Effector memory CD4-positive, alpha-beta T cell (primary cell): ENCODE results near the gene KRTAP10-2.

Source experiments
- DNase-seq, 3 donors: peaks; one replicate each; pipeline ENCODE4 v3.0.0-alpha.2; 2020
- H3K27ac ChIP-seq: 2 replicates; pipeline ENCODE4 v1.7.0; 2013; ENCODE audit warnings: mild to moderate bottlenecking, low read length, moderate library complexity; ENCODE audit not compliant: insufficient read depth, poor library complexity, severe bottlenecking
- H3K27me3 ChIP-seq: replicated peaks from 2 replicates; pipeline ENCODE4 v1.7.0; 2013; ENCODE audit warnings: mild to moderate bottlenecking, low read length; ENCODE audit not compliant: insufficient read depth, control insufficient read depth, poor library complexity, severe bottlenecking
- H3K36me3 ChIP-seq: 2 replicates; pipeline ENCODE4 v1.7.0; 2013; ENCODE audit warnings: mild to moderate bottlenecking, low read length, moderate library complexity; ENCODE audit not compliant: control insufficient read depth, insufficient read depth
- H3K4me1 ChIP-seq: 2 replicates; pipeline ENCODE4 v1.7.0; 2013; ENCODE audit warnings: low read length, mild to moderate bottlenecking; ENCODE audit not compliant: control insufficient read depth, insufficient read depth, poor library complexity, severe bottlenecking
- H3K4me3 ChIP-seq: 2 replicates; pipeline ENCODE4 v1.7.0; 2013; ENCODE audit warnings: low read length, low read depth, mild to moderate bottlenecking; ENCODE audit not compliant: insufficient read depth, poor library complexity, severe bottlenecking
- H3K9me3 ChIP-seq: 2 replicates; pipeline ENCODE4 v1.7.0; 2013; ENCODE audit warnings: mild to moderate bottlenecking, low read length, moderate library complexity; ENCODE audit not compliant: control insufficient read depth

Gene KRTAP10-2

GRCh38 chr21:44539046-44539445 lies 12.3 kb downstream of the KRTAP10-2 start:
- no peaks in the 10 kb centered on the region for H3K4me1 ChIP-seq
- no peak overlapping the region for H3K4me3 ChIP-seq
- DNase-seq, result no peak
- no peaks in the 10 kb centered on the region for H3K9me3 ChIP-seq
- H3K27ac ChIP-seq, result no peak overlapping the region
- H3K36me3 ChIP-seq, result no peaks in the 10 kb centered on the region
- no peaks in the 10 kb centered on the region for H3K27me3 ChIP-seq

- no peaks in the 10 kb centered on the region for H3K27me3 ChIP-seq
- H3K36me3 ChIP-seq, result no peaks in the 10 kb centered on the region
- no peak overlapping the region for H3K27ac ChIP-seq
- no peaks in the 10 kb centered on the region for H3K4me1 ChIP-seq
- H3K4me3 ChIP-seq, result no peak overlapping the region
- DNase-seq, result no peak
- no peaks in the 10 kb centered on the region for H3K9me3 ChIP-seq
These were observed 13.1 kb downstream of the KRTAP10-2 start for GRCh38 chr21:44537930-44538911.

- Histone ChIP-seq H3K4me3 (no peak overlapping the region), H3K36me3 (no peaks in the 10 kb centered on the region), H3K9me3 (no peaks in the 10 kb centered on the region), H3K27ac (no peak overlapping the region), H3K4me1 (no peaks in the 10 kb centered on the region), H3K27me3 (no peaks in the 10 kb centered on the region)
- DNase-seq, result no peak
These were observed 15.3 kb downstream of the KRTAP10-2 start for GRCh38 chr21:44535963-44536362.

- Histone ChIP-seq H3K27me3 (no peaks in the 10 kb centered on the region), H3K27ac (no peak overlapping the region), H3K4me1 (no peaks in the 10 kb centered on the region), H3K36me3 (no peaks in the 10 kb centered on the region), H3K4me3 (no peak overlapping the region), H3K9me3 (no peaks in the 10 kb centered on the region)
- no peak for DNase-seq
These were observed 16.6 kb downstream of the KRTAP10-2 start for GRCh38 chr21:44534688-44535087.

- no peak for DNase-seq
- H3K4me3 ChIP-seq, result no peak overlapping the region
- no peak overlapping the region for H3K27ac ChIP-seq
- no peaks in the 10 kb centered on the region for H3K27me3 ChIP-seq
- no peaks in the 10 kb centered on the region for H3K4me1 ChIP-seq
- no peaks in the 10 kb centered on the region for H3K36me3 ChIP-seq
- H3K9me3 ChIP-seq, result no peaks in the 10 kb centered on the region
These were observed 17.2 kb downstream of the KRTAP10-2 start for GRCh38 chr21:44533891-44534627.

GRCh38 chr21:44533121-44533890 lies 18.0 kb downstream of the KRTAP10-2 start:
- no peak for DNase-seq
- no peak overlapping the region for H3K27ac ChIP-seq
- no peaks in the 10 kb centered on the region for H3K27me3 ChIP-seq
- H3K4me3 ChIP-seq, result no peak overlapping the region
- no peaks in the 10 kb centered on the region for H3K36me3 ChIP-seq
- H3K9me3 ChIP-seq, result no peaks in the 10 kb centered on the region
- H3K4me1 ChIP-seq, result no peaks in the 10 kb centered on the region

- DNase-seq, result no peak
- no peak overlapping the region for H3K27ac ChIP-seq
- H3K4me3 ChIP-seq, result no peak overlapping the region
- no peaks in the 10 kb centered on the region for H3K36me3 ChIP-seq
- no peaks in the 10 kb centered on the region for H3K27me3 ChIP-seq
- no peaks in the 10 kb centered on the region for H3K4me1 ChIP-seq
- no peaks in the 10 kb centered on the region for H3K9me3 ChIP-seq
These were observed 18.6 kb downstream of the KRTAP10-2 start for GRCh38 chr21:44532712-44533111.

GRCh38 chr21:44531606-44532564 lies 19.4 kb downstream of the KRTAP10-2 start:
- H3K27ac ChIP-seq, result no peak overlapping the region
- no peaks in the 10 kb centered on the region for H3K4me1 ChIP-seq
- no peaks in the 10 kb centered on the region for H3K9me3 ChIP-seq
- DNase-seq, result no peak
- H3K4me3 ChIP-seq, result no peak overlapping the region
- H3K36me3 ChIP-seq, result no peaks in the 10 kb centered on the region
- no peaks in the 10 kb centered on the region for H3K27me3 ChIP-seq
